ENCODE measurements around the gene SLC66A2.

DNA sequence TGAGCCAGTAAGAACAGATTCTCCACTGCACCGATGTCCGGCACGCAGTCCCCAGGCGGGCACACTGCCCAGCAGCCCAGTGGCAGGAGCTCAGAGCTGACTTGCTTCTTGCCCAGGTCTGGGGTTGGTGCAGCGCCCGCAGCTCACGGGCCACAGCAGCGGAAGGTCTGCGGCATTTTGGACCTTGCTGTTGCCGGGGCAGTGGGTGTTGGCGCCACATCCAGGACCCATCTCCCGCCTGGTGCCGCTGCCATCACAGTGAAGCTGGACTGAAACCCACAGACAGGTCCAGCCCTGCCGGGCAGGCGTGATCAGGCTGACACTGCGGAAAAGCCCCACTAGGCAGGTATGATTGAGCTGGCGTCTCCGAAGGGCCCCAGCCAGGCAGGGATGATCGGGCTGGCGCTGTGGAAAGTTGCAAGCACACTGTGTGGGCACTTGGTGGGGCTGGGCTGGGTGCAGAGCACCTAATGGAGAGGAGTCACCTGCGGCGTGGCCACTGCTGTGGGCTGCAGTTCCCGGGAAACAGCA lies 75.5 kb downstream of the SLC66A2 start:
- no peak for TF ChIP-seq POLR2AphosphoS5 (IDR thresholded peaks at IDR 0.05; ENCODE audit: low read depth)
- TF ChIP-seq, protein P1, sequence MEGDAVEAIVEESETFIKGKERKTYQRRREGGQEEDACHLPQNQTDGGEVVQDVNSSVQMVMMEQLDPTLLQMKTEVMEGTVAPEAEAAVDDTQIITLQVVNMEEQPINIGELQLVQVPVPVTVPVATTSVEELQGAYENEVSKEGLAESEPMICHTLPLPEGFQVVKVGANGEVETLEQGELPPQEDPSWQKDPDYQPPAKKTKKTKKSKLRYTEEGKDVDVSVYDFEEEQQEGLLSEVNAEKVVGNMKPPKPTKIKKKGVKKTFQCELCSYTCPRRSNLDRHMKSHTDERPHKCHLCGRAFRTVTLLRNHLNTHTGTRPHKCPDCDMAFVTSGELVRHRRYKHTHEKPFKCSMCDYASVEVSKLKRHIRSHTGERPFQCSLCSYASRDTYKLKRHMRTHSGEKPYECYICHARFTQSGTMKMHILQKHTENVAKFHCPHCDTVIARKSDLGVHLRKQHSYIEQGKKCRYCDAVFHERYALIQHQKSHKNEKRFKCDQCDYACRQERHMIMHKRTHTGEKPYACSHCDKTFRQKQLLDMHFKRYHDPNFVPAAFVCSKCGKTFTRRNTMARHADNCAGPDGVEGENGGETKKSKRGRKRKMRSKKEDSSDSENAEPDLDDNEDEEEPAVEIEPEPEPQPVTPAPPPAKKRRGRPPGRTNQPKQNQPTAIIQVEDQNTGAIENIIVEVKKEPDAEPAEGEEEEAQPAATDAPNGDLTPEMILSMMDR (IDR thresholded peaks at IDR 0.05; ENCODE audit: insufficient read depth, low read length) = no peak
- TF ChIP-seq, protein P2, sequence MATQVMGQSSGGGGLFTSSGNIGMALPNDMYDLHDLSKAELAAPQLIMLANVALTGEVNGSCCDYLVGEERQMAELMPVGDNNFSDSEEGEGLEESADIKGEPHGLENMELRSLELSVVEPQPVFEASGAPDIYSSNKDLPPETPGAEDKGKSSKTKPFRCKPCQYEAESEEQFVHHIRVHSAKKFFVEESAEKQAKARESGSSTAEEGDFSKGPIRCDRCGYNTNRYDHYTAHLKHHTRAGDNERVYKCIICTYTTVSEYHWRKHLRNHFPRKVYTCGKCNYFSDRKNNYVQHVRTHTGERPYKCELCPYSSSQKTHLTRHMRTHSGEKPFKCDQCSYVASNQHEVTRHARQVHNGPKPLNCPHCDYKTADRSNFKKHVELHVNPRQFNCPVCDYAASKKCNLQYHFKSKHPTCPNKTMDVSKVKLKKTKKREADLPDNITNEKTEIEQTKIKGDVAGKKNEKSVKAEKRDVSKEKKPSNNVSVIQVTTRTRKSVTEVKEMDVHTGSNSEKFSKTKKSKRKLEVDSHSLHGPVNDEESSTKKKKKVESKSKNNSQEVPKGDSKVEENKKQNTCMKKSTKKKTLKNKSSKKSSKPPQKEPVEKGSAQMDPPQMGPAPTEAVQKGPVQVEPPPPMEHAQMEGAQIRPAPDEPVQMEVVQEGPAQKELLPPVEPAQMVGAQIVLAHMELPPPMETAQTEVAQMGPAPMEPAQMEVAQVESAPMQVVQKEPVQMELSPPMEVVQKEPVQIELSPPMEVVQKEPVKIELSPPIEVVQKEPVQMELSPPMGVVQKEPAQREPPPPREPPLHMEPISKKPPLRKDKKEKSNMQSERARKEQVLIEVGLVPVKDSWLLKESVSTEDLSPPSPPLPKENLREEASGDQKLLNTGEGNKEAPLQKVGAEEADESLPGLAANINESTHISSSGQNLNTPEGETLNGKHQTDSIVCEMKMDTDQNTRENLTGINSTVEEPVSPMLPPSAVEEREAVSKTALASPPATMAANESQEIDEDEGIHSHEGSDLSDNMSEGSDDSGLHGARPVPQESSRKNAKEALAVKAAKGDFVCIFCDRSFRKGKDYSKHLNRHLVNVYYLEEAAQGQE (IDR thresholded peaks at IDR 0.05; ENCODE audit: insufficient replicate concordance, low read depth) = no peak
